GM15510 (cell line): Measurements from ENCODE around the gene DENND2A.

Source experiments
- POLR2A ChIP-seq: IDR thresholded peaks from 3 replicates; pipeline ENCODE4 v1.6.1; 2011; ENCODE audit warnings: borderline replicate concordance; ENCODE audit not compliant: insufficient read length; ENCODE audit errors: extremely low read depth

DENND2A gene

GRCh38 chr7:140539461-140539860, 101.2 kb downstream of the DENND2A start:
- TF ChIP-seq POLR2A = no peak

DNA sequence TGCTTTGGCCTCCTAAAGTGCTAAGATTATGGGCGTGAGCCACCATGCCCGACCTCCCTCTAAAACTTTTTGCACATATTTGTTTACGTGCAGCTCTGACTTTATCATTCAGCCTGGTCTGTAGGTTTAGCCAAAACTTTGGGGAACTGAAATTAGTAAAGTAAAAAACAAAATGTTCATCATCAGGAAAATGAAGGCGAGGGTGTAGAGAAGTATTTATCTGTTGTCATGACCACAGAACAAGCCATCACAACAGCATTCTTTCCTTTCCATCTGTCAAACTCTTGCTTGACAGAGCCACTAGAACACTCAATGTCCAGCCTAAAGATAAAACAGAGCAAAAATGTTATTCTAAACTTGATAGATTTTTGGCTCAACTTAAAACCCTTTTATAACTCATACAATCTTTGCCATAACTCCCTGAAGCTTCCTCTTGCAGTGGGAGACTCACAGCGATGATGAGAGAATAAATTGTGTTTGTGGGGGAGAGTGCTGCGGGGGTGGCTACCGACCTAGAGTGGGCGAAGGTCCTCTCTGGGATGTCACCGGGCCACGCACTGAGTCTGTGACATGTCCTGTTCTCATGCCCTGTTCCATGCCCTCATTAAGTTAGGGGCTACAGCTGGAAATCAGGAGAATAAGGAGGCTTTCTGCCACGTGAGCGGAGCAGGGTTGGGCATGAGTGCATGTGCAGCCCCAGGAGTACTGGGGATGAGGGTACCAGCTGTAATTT, 102.7 kb downstream of the DENND2A start:
- no peak for TF ChIP-seq POLR2A

- TF ChIP-seq POLR2A = no peak
Measured at GRCh38 chr7:140534743-140535142, 105.9 kb downstream of the DENND2A start.

DNA sequence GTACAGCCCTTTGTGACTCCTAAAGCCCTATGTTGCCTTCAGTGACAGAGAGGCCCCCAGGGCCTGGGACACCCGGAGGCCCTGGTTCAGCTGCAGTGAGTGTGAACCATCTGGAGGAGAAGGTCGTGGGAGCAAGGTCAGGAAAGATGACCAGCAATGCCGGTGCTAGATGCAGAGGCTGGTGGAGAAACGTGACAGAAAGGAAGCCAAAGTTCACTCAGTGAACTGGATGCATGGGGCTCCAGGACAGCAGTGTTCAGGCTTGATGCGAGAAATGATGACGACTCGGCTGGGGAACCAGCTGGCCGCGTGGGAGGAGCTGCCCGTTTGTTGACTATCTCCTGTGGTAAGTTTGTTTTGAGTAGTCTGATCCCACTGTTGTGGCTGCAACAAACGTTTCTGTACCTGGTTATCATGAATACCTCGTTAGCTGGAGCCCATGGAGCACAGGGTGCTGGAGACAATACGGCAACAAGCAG, 107.2 kb downstream of the DENND2A start:
- TF ChIP-seq POLR2A = no peak

- TF ChIP-seq POLR2A = no peak
Measured at GRCh38 chr7:140526787-140527664, 113.6 kb downstream of the DENND2A start.

DNA sequence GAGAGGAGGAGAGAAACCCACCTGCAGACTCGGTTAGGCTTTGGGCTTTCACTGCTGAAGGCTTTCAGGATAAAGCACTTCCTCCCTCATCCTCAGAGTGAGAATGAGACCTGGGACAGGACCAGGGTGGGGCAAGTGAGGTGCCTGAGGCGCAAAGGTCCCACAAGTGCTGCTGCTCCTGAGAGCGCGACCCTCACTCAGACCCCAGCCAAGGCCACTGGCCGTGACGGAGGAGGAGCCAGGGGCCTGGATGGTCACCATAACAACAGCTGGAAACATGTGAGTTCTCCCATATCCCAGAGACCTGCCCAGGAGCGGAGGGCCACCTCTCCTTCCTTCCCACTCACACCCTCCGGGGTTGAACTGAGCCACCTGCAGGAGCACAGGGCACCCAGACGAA, 114.4 kb downstream of the DENND2A start:
- no peak for TF ChIP-seq POLR2A

- TF ChIP-seq POLR2A = no peak
Measured at GRCh38 chr7:140525743-140526142, 114.9 kb downstream of the DENND2A start.

DNA sequence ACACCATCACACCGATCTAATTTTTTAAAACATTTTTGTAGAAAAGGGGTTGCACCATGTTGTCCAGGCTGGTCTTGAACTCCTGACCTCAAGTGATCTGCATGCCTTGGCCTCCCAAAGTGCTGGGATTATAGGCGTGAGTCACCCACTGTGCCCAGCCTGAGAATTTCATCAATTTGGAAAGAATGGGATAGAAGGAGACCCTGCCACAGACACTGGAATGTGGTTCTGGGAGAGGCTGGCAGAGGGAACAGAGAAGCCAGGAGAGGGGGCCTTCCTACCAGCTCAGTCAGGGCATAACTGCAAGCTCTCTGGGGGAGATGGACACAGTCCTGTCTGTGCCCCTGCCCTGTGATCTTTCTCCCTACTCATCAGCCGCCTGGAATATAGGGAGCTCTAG, 119.2 kb downstream of the DENND2A start:
- no peak for TF ChIP-seq POLR2A

DNA sequence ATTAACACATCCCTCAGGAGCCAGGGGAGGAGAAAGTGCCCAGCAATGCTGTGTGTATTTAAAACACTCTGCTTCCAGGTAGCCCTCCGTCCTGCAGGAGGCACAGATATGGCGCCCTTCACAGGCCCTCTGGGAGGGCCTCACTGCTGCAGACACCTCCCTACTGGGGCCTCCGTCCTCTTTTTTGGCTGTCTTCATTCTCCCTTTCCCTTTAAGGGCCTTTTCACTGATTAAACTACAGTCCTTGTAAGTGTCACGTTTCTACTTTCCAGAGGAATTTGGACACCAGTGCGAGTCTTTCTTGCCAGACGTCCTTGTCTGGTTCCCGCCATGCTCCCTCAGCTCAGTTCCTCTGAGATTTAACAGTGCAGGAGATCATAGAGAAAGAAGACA, 121.6 kb downstream of the DENND2A start:
- no peak for TF ChIP-seq POLR2A

DNA sequence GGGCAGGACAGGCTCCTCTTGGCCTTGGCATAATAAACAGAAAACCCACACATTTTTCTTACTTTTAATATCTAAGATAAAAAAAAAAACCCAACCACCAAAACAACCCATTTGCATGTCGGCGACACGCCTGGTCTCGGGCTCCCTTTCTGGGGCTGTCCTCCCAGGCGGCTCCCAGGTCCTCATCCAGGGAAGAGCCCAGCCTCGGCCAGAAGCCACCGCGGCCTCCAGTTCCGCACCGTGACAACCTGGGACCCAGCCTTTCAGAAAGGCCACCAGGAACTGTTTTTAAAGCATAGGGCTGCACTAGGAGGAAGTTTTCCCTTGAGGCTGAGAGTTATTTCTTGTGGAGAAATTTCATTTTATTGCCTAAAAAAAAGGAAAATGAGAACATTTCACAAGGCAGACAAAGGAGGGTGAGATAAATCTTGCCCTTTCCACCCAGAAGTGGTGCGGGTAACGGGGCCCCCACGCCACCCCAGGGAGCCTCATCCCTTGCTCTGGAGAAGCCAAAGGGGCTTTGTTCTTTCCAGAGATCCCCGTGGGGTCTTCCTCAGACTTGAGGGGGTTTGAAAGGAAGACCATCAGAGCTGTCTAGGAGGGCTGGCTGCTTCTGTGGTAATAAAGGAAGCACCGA, 122.1 kb downstream of the DENND2A start:
- no peak for TF ChIP-seq POLR2A

DNA sequence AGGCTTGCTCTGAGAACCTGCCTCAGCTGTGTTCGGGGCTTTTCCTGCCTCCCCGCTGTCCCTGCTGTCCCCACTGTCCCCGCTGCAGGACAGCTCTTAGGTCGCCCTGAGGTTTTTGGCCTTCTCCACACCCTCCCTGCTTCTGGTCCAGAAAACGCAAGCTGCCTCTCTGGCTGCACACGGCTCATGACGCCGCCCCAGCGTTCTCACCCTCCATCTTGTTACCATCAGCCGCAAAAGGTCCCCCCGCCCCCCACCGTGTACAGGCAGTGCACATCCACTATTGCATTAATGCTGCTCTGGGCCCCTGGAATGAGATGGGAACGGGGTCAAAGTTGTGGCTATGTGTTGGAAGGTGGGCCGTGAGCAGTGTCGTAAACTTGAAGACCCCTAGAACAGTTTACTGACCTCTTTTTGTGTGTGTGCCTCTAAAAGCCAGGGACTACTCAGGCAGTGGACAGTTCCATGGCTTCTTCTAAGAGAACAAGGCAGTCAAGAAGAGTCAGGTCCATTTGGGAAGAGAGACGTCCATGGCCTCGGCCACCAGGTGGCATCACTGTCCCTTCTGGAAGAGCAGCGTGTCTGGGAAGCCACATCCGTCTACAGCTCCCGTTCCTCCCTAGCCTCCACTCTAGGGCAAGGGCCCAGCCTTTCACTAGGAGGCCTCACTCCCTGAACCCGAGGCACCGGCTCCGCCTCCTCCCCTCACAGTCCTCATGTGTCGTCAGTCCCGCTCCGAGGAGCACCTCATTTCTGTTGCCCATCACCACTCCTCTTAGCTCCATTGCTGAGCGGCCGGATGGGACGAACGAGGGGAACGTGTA, 122.9 kb downstream of the DENND2A start:
- TF ChIP-seq POLR2A = no peak

- TF ChIP-seq POLR2A = no peak
Measured at GRCh38 chr7:140512317-140513000, 128.2 kb downstream of the DENND2A start.

GRCh38 chr7:140509789-140510188, 130.8 kb downstream of the DENND2A start:
- no peak for TF ChIP-seq POLR2A

GRCh38 chr7:140506788-140507464, 133.7 kb downstream of the DENND2A start:
- no peak for TF ChIP-seq POLR2A

DNA sequence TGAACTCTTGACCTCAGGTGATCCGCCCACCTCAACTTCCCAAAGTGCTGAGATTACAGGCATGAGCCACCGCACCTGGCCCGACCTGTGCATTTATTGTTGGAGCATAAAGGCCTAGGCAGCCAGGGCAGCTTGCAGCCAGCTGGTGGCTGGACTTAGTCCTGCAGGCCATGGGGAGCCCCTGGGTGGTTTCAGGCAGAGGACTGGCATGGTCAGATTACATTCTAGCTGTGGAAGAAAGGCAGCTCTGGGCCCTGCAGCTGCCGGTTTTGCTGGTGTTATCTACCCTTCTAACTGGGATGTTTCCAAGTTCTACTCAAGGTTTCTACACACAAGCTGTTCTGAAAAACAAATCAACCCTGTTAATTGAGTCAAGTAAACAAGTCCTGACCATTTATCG, 138.6 kb downstream of the DENND2A start:
- TF ChIP-seq POLR2A = no peak
